ENCODE measurements around the gene ACTR1B. TPM values are rescaled to one million over a fixed set of nuclear protein-coding genes. Genes with fewer than 3 reads are reported as not detected.
A peak's percentile ranks its signal among the peaks of the same experiment; 100 is the strongest.

The ACTR1B gene
- total and polyA plus RNA-seq, 2 of the 4 experiments (the other 2 are of a cell fraction): 40.5 to 68.8 TPM

DNA sequence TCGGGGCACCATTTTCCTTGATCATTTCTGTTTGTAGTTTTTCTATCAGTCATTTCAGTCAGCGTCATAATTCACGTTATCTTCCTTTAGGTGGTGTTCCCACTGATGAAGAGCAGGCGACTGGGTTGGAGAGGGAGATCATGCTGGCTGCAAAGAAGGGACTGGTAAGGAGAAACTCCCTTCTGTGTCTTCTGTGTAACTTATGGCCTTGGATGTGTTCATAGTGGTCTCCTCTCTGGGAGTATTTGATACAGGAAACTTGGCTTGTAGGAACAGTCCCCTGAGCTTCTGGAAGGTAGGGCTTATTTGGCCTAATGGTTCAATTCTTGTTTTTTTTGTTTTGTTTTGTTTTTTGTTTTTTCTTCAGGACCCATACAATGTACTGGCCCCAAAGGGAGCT lies 16.9 kb downstream of the ACTR1B start:
- no CpG with 5 or more reads among the region's 4 CpGs for WGBS, 2 experiments (ENCODE audit: extremely low coverage in 2 of 2, insufficient read length in 1 of 2)
- H3K27ac ChIP-seq (ENCODE audit: insufficient read depth, low read length): no peak overlapping the region
- ATAC-seq (ENCODE audit: low read depth): no peak
- peaks cover 18% of the 10 kb centered on the region for H3K36me3 ChIP-seq (ENCODE audit: control insufficient read depth, insufficient read depth, low read length)
- H3K4me2 ChIP-seq (ENCODE audit: low read depth, low read length): peak overlapping the region; percentile 81
- H2BK15ac ChIP-seq (ENCODE audit: low read depth, low read length): no peak overlapping the region
- no peak overlapping the region for H3K14ac ChIP-seq (replicated peaks; ENCODE audit: low read depth, low read length)
- no peak overlapping the region for H3K4ac ChIP-seq (ENCODE audit: low read depth, low read length)
- no peak overlapping the region for H2BK120ac ChIP-seq (ENCODE audit: low read depth, low read length)
- ChIA-PET CTCF (interaction anchor here (1.6 kb wide), 1 partner anchor 15 kb away, joined by 3 read pairs; no protein-coding TSS in a partner anchor), POLR2A (ENCODE audit: unreplicated experiment) (interaction anchor here (1.9 kb wide), 1 partner anchor 16 kb away, joined by 15 read pairs; the partner anchor contains the start of gene ACTR1B)
- intact Hi-C loops (cut with micrococcal nuclease) (no loop called here), in situ Hi-C loops (cut with MboI; ENCODE audit: low sequenced_read_pairs) (no loop called here), dilution Hi-C loops (cut with HindIII; ENCODE audit: low sequenced_read_pairs, unreplicated experiment) (no loop called here)
- H4K8ac ChIP-seq (ENCODE audit: low read depth in 2 of 2, low read length in 2 of 2): peak overlapping the region in 1 of 2 experiments; percentile 35; a peak in 1 of 4 replicates
- no peak overlapping the region for H3K9ac ChIP-seq (ENCODE audit: low read depth, low read length)
- H3K9me1 ChIP-seq (ENCODE audit: insufficient read depth, low read length): no peaks in the 10 kb centered on the region
- H3K56ac ChIP-seq (ENCODE audit: extremely low read depth, insufficient read depth, low read length): no peak overlapping the region
- no peak overlapping the region for H2BK5ac ChIP-seq (ENCODE audit: low read depth, low read length, poor library complexity, severe bottlenecking)
- no peak overlapping the region for H2AK9ac ChIP-seq (replicated peaks; ENCODE audit: low read depth, low read length, poor library complexity)
- H2BK20ac ChIP-seq (ENCODE audit: low read depth, low read length): no peak overlapping the region
- no peaks in the 10 kb centered on the region for H4K20me1 ChIP-seq (ENCODE audit: insufficient read depth, low read length)
- peaks cover 5% of the 10 kb centered on the region; the same call in 1 of the 2 replicates for H3K4me1 ChIP-seq (ENCODE audit: control insufficient read depth, insufficient read depth, low read length)
- H2AK5ac ChIP-seq (ENCODE audit: low read depth, low read length): no peak overlapping the region
- TF ChIP-seq, protein P1, sequence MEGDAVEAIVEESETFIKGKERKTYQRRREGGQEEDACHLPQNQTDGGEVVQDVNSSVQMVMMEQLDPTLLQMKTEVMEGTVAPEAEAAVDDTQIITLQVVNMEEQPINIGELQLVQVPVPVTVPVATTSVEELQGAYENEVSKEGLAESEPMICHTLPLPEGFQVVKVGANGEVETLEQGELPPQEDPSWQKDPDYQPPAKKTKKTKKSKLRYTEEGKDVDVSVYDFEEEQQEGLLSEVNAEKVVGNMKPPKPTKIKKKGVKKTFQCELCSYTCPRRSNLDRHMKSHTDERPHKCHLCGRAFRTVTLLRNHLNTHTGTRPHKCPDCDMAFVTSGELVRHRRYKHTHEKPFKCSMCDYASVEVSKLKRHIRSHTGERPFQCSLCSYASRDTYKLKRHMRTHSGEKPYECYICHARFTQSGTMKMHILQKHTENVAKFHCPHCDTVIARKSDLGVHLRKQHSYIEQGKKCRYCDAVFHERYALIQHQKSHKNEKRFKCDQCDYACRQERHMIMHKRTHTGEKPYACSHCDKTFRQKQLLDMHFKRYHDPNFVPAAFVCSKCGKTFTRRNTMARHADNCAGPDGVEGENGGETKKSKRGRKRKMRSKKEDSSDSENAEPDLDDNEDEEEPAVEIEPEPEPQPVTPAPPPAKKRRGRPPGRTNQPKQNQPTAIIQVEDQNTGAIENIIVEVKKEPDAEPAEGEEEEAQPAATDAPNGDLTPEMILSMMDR (conservative IDR thresholded peaks at IDR 0.05; ENCODE audit: low read depth, low read length): no peak
- TF ChIP-seq NFE2L2 (IDR thresholded peaks at IDR 0.05; ENCODE audit: low read depth, low read length) (no peak), FOS (IDR thresholded peaks at IDR 0.05; ENCODE audit: low read depth, low read length) (no peak), RFX5 (IDR thresholded peaks at IDR 0.05; ENCODE audit: low read depth, low read length) (no peak), MAFK (IDR thresholded peaks at IDR 0.05; ENCODE audit: low read depth, low read length) (no peak), USF2 (IDR thresholded peaks at IDR 0.05; ENCODE audit: low read depth, low read length) (no peak), BHLHE40 (IDR thresholded peaks at IDR 0.05; ENCODE audit: low read depth, low read length) (no peak)
- H4K91ac ChIP-seq (ENCODE audit: insufficient read depth, low read depth, low read length): no peak overlapping the region
- no peak for DNase-seq
- 0 out of 2 replicates have a peak overlapping the region, but pooled peaks have one; percentile 18 for H3K23ac ChIP-seq (ENCODE audit: low read depth, low read length)
- H3K18ac ChIP-seq (ENCODE audit: low read depth, low read length): no peak overlapping the region
- H4K5ac ChIP-seq (ENCODE audit: low read depth, low read length): no peak overlapping the region
- no peaks in the 10 kb centered on the region for H3K9me3 ChIP-seq (ENCODE audit: control insufficient read depth, insufficient read depth, low read length)
- H3K4me3 ChIP-seq (ENCODE audit: insufficient read depth, low read depth, low read length): peak overlapping the region; percentile 85; the same call in 1 of the 2 replicates
- H3K27me3 ChIP-seq (ENCODE audit: control insufficient read depth, insufficient read depth, low read length): no peaks in the 10 kb centered on the region
- BruUV-seq (replicated peaks): no TSS peak
- H2AFZ ChIP-seq (replicated peaks; ENCODE audit: low read length, poor library complexity): no peak overlapping the region
- peaks cover 13 to 20% of the 10 kb centered on the region in 2 experiments for H3K79me1 ChIP-seq (ENCODE audit: low read depth in 1 of 2, low read length in 2 of 2)
